NCI-H82 treated with DMSO at 0.1 percent for 48 hours (cell line): ENCODE results near the gene RPS24.
"Not testable (repeated sequence)": the region's sequence is repeated elsewhere in the genome, so short reads cannot be mapped to it uniquely, and the experiment has no call there.

ENCODE experiments used
- DNase-seq: peaks from one replicate; lab custom pipeline; 2025; ENCODE audit not compliant: unreplicated experiment; lab: John Stamatoyannopoulos, UW

Gene RPS24

DNA sequence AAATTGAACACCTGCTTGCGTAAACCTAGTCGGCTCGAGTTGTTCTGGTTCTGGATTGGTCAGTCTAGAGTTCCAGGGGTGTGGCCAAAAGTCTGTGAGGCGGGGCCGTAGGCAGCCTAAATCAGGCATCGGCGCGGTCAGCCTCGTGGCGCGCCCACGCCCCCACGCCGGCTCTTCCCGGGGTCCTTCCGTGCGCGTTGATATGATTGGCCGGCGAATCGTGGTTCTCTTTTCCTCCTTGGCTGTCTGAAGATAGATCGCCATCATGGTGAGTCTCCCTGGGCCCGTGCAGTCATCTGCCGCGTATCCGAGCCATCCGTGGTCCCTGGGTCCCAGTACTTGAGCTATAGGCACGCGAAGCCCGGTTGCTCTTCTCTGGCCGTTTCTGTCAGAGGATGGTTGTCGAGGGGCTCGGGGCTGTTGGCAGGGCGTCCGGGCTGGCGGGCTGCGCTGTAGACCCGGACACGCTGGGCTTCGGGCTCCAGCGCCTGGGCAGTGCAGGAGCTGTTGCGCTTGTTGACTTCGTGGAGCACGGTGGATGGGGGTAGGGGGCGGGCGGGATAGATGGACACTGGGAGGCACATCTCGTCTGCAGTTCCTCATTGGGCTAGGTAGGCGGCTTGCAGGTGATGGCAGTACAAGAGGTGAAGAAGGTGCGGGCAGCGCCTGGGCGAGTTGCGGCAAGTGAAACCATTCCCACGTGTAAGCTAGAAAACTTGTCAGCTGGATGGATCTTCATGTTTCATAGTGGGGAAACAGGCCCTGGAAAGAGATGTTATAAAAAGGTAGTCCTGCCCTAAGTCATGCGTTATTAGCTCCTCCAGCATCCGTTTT, at the start of gene RPS24:
TSS of gene RPS24 (plus strand) at position 227 of the 834 bp plus-strand sequence. CDS start at position 266, 39 bp downstream.
- peak; percentile 95 for DNase-seq

DNA sequence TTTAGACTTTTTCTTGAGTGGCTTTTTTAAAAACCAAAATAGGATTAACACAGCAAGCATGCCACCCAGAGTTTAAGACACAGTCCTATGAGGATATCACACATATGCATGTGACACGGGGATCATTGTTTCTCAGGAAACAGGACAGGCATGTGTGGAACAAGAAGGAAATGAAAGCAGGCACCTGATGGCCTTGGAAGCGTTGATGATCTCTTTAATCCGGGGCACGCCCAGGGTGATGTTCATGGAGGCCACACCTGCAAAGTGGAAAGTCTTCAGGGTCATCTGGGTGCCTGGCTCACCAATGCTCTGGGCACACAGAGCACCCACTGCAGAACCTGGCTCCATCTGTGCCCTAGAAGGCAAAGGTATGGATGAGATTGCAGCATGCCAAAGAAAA, 48.7 kb upstream of the RPS24 start:
- DNase-seq = no peak

DNA sequence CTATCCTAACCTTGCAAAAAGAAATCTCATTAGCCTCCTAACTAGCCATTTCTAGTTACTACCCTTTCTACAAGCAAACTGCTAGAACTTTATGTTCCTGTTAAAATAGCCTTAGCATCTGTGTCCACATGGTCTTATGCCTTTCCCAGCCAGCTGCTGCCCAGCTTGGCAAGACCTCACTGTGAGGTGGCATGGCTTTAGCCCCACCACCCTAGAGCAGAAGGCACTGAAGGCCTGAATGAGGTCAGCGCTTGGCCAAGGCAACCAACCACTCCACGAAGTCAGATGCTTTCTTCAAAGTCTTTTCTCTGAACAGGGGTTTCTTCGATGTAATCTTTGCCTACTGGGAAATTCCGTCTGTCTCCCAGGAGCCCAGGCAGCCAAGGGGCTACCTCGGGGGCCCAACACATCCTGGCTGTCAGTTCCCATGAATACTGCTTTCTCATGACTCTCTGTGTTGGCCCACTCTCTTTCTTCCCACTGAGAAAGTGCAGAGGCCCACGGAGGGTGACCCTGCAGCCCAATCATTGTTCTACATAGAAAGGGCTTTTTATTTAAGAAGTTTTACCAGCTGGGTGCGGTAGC, 45.9 kb upstream of the RPS24 start:
- no peak for DNase-seq

DNA sequence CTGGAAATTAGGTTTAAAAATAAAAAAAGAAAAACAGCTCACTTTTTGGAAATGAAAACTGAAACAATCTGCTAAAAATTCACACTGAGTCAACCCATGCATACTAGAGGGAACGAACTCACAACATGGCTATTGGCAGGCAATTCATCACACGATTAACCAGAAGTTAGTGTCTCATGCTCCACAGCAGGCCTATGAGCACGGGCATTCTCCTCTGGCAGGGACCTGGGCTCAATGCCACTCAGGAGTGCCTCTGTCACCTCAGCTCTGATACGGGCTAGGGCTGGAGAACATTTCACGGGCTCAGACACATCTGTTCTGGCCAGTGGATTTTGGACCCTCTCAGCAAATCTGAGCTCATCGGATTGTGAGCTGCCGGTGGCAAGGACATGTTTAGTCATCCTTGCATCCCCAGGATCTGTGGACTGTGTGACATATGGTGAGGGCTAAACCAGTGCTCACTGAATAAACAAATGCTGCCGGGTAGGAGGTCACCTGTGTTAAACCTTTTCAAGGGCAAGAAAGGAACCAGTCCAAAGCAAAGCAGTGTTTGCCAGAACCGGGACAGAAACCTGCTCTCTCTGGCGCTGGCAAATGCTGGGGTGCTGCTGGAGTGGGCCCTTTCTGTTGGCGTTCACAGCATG, 44.5 kb upstream of the RPS24 start:
- peak; percentile 56 for DNase-seq

DNA sequence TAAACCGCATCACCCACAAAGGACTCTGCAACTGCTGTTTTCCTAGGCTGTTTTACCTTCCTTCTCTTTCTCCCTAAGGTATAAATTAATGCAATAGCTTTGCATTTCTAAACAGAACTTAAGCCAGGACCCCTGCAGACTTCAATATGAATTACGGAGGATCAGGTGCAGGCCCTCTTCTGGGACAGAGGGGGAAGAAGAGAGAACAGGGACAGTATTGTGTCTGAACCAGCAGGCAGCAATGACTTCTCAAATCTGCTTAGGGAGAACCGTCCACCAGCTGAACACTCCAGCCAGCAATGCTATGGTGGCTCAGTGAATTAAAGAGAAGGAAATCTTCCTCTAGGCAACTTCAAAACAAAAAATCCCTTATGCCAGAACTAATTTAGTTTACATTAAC, 40.0 kb upstream of the RPS24 start:
- no peak for DNase-seq

DNA sequence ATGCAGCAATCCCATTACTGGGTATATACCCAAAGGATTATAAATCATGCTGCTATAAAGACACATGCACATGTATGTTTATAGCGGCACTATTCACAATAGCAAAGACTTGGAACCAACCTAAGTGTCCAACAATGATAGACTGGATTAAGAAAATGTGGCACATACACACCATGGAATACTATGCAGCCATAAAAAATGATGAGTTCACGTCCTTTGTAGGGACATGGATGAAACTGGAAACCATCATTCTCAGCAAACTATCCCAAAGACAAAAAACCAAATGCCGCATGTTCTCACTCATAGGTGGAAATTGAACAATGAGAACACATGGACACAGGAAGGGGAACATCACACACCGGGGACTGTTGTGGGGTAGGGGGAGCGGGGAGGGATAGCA, 34.9 kb upstream of the RPS24 start:
- DNase-seq = not testable (repeated sequence)

DNA sequence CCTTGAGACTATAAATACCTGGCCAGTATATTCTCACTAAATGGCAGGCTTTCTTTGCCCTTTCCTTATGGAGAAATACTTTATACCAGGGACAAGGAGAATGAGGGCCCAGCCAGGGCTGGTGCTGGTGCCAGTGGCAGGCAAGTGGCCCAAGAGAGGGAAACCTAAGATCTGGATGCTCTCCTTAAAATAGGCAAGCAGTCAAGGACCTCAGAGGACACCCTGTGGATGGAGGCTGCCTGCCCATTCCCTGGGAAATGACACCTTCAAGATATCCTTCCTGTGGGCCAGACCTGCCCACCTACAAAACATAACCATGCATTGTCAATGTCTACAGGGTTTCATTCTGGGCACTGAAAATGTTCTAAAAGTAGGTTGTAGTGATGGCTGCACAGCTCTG, 33.5 kb upstream of the RPS24 start:
- no peak for DNase-seq

DNA sequence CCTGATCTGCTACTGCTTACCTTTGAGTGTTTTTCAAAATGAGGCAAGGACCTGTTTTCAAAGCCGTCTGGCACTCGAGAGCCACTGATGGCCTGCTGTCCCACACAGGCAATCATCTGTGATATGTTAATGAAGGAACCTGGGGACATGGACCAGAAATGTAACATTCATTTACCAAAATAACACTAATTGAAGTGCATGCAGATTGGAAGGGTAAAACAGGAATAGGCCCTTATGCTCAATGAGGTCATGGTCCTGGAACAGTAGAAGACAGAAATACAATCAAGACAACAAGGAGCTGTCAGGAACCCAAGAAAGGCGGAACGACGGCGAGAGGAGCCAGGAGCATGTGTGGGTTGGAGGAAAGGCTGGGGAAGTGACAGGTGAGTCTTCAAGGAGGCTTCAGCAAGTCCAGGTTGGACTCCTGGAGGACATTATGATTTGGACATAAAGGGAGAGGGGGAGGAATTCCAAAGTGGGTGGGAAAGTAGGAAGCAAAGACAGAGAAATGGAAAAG, 32.6 kb upstream of the RPS24 start:
- DNase-seq = no peak

DNA sequence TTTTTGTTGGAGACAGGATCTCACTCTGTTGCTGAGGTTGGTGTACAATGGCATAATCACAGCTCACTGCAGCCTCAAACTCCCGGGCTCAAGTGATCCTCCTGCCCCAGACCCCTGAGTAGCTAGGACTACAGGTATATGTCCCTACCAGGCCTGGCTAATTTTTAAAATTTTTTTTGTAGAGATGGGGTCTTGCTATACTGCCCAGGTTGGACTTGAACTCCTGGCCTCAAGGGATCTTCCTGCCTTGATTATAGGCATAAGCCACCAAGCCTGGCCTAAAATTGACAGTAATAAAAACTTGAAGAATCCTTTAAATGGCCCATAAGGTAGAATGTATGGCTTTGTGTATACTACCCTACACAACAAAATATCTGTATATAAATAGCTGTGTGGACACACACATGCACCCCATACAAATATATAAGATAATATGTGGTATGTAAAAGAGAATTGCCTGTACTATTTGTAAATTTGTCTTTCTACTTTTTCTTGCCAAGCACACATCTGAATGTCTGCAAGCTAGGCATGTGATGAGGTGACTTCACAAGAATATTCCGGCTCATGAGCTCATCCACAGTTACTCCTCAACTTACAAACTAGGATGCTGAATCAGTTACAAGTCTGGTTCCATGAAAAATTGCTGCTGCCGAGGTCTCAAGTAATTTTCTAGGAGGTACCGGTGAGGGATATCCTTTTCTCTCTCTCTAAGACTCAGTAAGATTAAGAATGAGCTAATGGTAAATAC, 30.9 kb upstream of the RPS24 start:
- no peak for DNase-seq

DNA sequence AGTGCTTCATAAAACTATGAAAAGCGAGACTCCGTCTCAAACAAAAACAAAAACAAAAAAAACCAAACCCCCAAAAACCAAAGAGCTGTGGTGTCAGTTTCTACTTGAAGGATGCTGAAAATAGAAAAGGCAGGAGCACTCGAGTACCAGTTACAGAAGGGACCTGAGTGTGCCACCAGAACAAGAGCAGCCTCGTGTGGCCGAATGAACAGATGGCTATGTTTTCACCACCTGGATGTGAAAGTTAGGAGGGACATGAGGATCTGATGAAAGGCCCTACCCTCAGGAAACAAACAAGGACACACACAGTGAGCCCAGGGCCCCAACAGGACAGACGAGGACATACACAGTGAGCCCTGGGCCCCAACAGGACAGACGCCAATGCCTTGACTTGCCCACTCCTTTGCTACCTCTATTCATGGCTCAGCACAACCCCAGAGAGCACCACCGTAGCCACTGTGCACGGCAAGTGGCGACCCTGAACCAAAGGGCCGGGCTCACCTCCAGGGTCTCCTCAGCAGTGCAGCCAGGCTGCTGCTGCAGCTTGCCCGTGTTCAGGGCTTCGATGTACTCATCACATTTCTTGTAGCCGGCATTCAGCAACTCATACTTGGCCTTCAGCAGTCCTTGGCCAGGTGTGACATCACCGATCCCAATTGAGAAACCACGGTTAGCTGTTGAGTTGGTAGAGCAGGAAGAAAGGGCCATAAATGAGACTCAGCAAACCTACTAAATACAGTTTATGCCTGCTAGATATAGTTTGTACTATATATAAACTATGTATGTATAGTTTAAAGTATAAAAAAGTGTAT, 29.2 kb upstream of the RPS24 start:
- DNase-seq = no peak

DNA sequence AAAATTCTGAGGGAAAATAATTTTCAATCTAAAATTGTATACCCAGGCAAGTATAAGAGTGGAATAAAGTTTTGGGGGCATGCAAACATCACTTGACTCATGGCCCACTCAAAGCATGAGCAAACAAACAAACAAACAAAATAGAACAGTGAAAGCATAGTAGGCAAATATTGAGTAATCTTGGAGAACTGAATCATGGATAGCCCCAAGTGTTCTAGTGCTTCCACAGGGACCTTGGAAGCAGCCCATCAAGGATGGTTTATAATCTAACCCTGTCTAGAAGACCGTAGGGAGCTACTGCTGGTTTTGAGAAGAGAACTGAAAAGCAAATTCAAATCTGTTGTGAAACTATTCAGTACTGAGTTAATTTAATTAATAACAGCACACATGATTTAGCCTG, 26.5 kb upstream of the RPS24 start:
- DNase-seq = no peak

DNA sequence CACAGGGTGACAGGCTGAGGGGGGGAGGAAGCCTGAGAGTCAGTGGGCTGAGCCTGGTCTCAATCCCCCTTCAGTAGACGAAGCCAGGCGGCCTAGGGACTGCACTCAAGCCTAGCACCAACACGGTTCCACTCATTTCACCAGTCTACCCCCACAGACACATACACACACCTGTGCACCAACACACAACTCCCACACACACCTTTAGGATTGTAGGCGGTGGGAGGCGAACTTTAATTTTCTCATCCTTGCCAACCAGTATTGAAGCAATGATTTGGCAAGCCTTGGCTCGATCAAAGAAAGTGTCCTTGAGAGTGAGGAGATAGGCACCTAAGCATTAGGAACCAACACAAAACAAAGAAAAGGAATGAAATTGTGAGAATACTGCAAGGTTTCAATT, 24.0 kb upstream of the RPS24 start:
- DNase-seq = no peak

DNA sequence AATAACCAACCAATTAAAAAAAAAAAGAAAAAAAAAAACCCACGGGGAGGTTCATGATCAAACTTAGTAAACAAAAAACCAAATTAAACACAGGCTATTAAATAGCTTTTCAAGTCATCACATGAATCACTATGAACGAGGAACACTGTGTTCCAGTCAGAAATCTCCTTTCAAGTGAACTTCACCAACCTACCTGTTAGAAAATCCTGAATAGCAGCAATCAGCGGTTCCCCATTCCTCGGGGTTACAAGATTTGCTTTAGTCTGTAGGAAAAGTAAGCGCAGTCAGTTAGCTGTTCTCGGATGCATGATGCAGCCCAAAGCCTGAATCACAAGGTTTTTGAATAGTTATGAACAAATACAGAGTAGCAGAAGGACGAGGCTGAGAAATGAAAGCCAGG, 23.4 kb upstream of the RPS24 start:
- DNase-seq = no peak

DNA sequence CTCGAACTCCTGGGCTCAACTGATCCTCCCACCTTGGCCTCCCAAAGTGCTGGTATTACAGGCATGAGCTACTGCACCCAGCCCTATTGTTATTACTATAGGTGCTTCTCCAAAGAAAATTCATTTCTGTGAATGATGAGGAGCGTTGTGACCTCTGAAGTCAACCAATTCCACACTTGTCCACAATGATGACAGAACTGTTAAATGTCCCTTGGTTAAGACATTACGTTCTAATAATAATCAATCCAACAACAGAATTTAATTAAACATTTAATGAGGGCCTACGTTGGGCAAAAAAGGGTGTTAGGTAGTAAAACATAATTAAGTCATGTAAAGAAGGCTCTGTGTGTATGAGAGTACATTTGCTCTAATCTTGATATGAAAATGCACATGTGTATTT, 22.6 kb upstream of the RPS24 start:
- no peak for DNase-seq

DNA sequence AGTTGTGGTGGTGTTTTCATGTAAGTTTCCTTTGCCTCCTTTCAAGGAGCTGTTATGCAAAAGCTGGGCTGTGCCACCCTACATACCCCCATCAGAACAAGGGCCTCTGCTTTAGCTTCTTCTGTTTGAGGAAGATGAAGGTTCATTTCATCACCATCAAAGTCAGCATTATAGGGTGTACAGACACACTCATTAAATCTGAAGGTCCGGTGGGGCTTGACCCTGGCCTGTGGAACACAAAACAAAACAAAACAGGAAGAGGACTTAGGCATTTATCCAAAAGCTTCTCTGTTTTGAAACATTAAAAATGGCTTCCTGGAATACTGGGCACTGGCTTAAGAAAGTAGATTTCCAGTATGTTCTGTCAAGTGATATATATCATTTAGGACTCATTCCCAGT, 20.1 kb upstream of the RPS24 start:
- no peak for DNase-seq

DNA sequence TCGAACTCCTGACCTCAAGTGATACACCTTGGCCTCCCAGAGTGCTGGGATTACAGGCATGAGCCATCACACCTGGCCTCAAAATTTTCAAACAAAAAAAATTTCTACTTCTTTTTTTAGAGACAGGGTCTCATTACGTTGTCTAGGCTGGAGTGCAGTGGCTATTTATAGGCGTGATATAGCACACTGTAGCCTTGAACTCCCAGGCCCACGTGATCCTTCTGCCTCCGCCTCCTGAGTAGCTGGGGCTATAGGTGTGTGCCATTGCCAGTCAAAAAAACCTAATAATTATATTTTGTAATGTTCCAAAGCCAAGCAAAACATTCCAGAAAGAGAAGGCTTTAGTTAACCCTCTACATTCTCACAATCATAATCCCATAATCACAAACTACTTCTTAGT, 18.1 kb upstream of the RPS24 start:
- no peak for DNase-seq

DNA sequence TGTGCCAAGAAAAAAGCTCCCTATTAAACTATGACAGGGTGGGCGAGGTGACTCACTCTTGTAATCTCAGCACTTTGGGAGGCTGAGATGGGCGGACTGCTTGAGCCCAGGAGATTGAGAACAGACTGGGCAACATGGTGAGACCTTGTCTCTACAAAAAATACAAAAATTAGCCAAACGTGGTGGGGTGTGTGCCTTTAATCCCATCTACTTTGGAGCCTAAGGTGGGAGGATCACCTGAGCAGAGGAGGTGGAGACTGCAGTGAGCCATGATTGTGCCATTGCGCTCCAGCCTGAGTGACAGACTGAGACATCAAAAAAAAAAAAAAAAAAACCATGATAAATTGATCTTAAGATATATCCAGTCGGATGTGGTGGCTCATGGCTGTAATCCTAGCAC, 15.8 kb upstream of the RPS24 start:
- DNase-seq = no peak

DNA sequence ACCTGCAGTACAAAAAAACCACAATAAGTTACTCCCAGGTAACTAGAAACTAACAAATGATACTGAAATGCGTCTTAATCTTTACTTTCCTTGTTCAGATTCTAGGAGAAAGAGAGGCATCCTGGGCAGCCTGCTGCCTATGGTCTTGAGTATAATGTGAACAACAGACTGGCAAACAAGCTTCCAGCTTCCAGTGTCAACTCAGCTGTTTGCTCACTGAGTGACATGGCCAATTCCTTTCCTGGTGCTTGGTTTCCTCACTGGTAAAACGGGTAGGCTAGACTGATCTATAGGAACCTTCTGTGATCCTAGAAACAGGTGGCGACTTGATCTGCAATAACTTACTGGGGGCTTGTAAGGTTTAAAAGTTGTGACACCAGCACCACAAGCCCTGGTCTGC, 14.4 kb upstream of the RPS24 start:
- no peak for DNase-seq

DNA sequence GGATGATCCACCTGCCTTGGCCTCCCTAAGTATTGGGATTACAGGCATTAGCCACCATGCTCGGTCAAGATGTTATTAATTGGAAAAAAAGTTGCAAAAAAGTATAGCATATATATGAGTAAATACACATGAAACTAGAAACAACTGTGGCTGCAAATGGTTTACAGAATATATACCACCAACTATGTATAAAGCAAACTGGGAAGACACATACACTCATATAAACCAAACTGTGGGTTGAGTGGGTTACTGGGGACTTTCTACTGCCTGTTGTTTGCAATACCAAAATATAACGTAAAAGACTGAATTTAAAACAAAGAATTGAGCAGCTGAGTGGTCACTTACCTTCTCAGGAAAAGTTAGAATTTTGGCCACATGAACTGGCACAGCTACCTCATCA, 12.5 kb upstream of the RPS24 start:
- DNase-seq = no peak

DNA sequence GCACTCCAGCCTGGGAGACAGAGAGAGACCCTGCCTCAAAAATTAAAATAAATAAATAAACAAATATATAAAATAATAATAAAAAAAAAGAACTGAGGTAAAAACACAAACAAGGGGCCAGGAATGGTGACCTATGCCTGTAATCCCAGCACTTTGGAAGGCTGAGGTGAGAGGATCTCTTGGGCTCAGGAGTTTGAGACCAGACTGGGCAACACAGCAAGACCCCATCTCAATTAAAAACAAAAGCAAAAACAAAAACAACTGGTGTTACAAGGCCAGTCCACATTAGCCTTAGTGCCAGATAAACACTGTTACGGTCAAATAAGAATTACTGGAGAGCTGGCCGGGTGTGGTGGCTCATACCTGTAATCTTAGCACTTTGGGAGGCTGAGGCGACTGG, 9.9 kb upstream of the RPS24 start:
- DNase-seq = no peak
